Left ventricle myocardium inferior (tissue), 1 donor: Measurements from ENCODE around the gene UBC. TPM values are rescaled to one million over a fixed set of nuclear protein-coding genes. Genes with fewer than 3 reads are reported as not detected.

Source experiments
- DNase-seq: peaks from one replicate; pipeline ENCODE4 v3.0.0-alpha.2; 2020
- H3K27ac ChIP-seq: fragments of 200-600 bp; replicated peaks from 2 replicates; pipeline ENCODE4 v1.8.0; 2021
- H3K27me3 ChIP-seq: fragments of 200-600 bp; 2 replicates; pipeline ENCODE4 v1.8.0; 2021; ENCODE audit warnings: low read depth
- H3K36me3 ChIP-seq: fragments of 200-600 bp; 2 replicates; pipeline ENCODE4 v1.8.0; 2021
- H3K4me1 ChIP-seq: fragments of 200-600 bp; 2 replicates; pipeline ENCODE4 v1.8.0; 2021
- H3K4me3 ChIP-seq: fragments of 200-600 bp; 2 replicates; pipeline ENCODE4 v1.8.0; 2021; ENCODE audit warnings: mild to moderate bottlenecking, moderate library complexity
- H3K9me3 ChIP-seq: fragments of 200-600 bp; replicated peaks from 2 replicates; pipeline ENCODE4 v1.8.0; 2021
- intact Hi-C: fragments of 100-400 bp; cut with micrococcal nuclease; formaldehyde crosslinking; loops from one replicate; pipeline ENCODE4 v1.11.0; 2022
- total RNA-seq: library from RNA; stranded (reverse); fragmentation: NEBNext Ultra II Directional; extraction: Animal tissue kit (Norgen Biotek cat#: 25700); gene quantifications from one replicate; pipeline ENCODE4 v1.2.1, GENCODE V29; 2021
- TF ChIP-seq, protein P1 (sequence below): fragments of 200-600 bp; IDR thresholded peaks from 2 replicates; pipeline ENCODE4 v1.8.0; 2021; ENCODE audit warnings: antibody characterized with exemption, mild to moderate bottlenecking, borderline replicate concordance
- donor health status: DM: no; HTN: yes; CAD: no; lungs with severe emphysema.

UBC gene
- total RNA-seq, 1 donor from 2014 or later: 1,154 TPM

DNA sequence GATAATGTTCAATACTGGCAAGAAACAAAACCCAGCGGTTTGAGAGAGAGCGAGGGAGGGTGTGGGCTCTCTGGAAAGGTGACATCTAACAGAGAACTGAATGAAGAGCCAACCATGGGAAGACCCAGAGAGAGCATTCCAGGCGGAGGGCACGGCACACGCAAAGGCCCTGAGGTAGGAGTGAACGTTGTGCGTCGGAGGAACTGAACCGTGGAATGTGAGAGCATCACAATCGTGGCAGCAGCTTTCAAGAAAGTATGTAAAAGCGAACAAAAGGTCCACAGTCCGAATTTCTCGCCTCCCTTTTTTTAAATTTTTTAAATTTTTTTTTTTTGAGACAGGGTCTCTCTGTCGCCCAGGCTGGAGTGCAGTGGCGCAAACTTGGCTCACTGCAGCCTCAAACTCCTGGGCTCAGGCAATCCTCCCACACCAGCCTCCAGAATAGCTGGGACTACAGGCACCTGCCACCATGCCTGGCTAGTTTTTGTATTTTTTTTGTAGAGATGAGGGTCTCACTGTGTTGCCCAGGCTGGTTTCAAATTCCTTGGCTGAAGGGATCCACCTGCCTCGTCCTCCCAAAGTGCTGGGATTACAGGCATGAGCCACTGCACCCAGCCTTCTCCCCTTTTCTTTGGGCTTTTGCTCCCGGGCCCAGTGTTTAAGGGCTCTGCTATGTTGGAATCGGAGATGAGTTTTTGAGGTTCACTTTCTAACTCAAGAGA is 35.5 kb downstream of the UBC start:
- no peak for DNase-seq

GRCh38 chr12:124877423-124877822 is 37.0 kb downstream of the UBC start:
- H3K9me3 ChIP-seq: no peaks in the 10 kb centered on the region
- intact Hi-C loops: no loop called here

More for the DNA sequence above, 35.5 kb downstream of the UBC start:
- intact Hi-C loops: no loop called here
- H3K4me1 ChIP-seq: no peaks in the 10 kb centered on the region
- no peak overlapping the region for H3K4me3 ChIP-seq
- H3K27me3 ChIP-seq: no peaks in the 10 kb centered on the region
- TF ChIP-seq, protein P1, sequence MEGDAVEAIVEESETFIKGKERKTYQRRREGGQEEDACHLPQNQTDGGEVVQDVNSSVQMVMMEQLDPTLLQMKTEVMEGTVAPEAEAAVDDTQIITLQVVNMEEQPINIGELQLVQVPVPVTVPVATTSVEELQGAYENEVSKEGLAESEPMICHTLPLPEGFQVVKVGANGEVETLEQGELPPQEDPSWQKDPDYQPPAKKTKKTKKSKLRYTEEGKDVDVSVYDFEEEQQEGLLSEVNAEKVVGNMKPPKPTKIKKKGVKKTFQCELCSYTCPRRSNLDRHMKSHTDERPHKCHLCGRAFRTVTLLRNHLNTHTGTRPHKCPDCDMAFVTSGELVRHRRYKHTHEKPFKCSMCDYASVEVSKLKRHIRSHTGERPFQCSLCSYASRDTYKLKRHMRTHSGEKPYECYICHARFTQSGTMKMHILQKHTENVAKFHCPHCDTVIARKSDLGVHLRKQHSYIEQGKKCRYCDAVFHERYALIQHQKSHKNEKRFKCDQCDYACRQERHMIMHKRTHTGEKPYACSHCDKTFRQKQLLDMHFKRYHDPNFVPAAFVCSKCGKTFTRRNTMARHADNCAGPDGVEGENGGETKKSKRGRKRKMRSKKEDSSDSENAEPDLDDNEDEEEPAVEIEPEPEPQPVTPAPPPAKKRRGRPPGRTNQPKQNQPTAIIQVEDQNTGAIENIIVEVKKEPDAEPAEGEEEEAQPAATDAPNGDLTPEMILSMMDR: no peak
- no peaks in the 10 kb centered on the region for H3K9me3 ChIP-seq
- no peak overlapping the region for H3K27ac ChIP-seq
- no peaks in the 10 kb centered on the region for H3K36me3 ChIP-seq

GRCh38 chr12:124876171-124876570 is 38.3 kb downstream of the UBC start:
- Histone ChIP-seq H3K36me3 (no peaks in the 10 kb centered on the region), H3K4me3 (no peak overlapping the region), H3K27me3 (no peaks in the 10 kb centered on the region), H3K4me1 (no peaks in the 10 kb centered on the region), H3K9me3 (no peaks in the 10 kb centered on the region), H3K27ac (no peak overlapping the region)
- TF ChIP-seq, protein P1: no peak
- no peak for DNase-seq
- intact Hi-C loops: no loop called here

More at GRCh38 chr12:124877423-124877822, 37.0 kb downstream of the UBC start:
- H3K36me3 ChIP-seq: no peaks in the 10 kb centered on the region
- no peaks in the 10 kb centered on the region for H3K27me3 ChIP-seq
- H3K27ac ChIP-seq: no peak overlapping the region
- TF ChIP-seq, protein P1: no peak
- no peak overlapping the region for H3K4me3 ChIP-seq
- no peak for DNase-seq
- no peaks in the 10 kb centered on the region for H3K4me1 ChIP-seq

- Histone ChIP-seq H3K36me3 (no peaks in the 10 kb centered on the region), H3K4me1 (no peaks in the 10 kb centered on the region), H3K9me3 (no peaks in the 10 kb centered on the region), H3K4me3 (no peak overlapping the region), H3K27me3 (no peaks in the 10 kb centered on the region), H3K27ac (no peak overlapping the region)
- DNase-seq: no peak
- intact Hi-C loops: no loop called here
- TF ChIP-seq, protein P1: no peak
Measured at GRCh38 chr12:124875803-124876132, 38.7 kb downstream of the UBC start.

- DNase-seq: no peak
- Histone ChIP-seq H3K4me3 (no peak overlapping the region), H3K36me3 (no peaks in the 10 kb centered on the region), H3K27ac (no peak overlapping the region), H3K4me1 (no peaks in the 10 kb centered on the region), H3K27me3 (no peaks in the 10 kb centered on the region), H3K9me3 (no peaks in the 10 kb centered on the region)
- TF ChIP-seq, protein P1: no peak
- intact Hi-C loops: no loop called here
Measured at GRCh38 chr12:124874988-124875802, 39.3 kb downstream of the UBC start.
